ENCODE data around the gene OSGEP. TPM values are rescaled to one million over a fixed set of nuclear protein-coding genes. Genes with fewer than 3 reads are reported as not detected.

The OSGEP gene
- total RNA-seq: 38.8 TPM

- DNase-seq (ENCODE audit: low spot score) (peak; percentile 99), ATAC-seq (peak; percentile 99)
- intact Hi-C loops (cut with DNase I): no loop called here
Observed at GRCh38 chr14:20454516-20455354, at the start of gene OSGEP, which contains the start of gene APEX1. Gene OSGEP (minus strand): TSS chr14:20454812. CDS start chr14:20454683, 129 bp downstream. Gene APEX1 (plus strand): TSS chr14:20455226. CDS start chr14:20455646, 420 bp downstream.

DNA sequence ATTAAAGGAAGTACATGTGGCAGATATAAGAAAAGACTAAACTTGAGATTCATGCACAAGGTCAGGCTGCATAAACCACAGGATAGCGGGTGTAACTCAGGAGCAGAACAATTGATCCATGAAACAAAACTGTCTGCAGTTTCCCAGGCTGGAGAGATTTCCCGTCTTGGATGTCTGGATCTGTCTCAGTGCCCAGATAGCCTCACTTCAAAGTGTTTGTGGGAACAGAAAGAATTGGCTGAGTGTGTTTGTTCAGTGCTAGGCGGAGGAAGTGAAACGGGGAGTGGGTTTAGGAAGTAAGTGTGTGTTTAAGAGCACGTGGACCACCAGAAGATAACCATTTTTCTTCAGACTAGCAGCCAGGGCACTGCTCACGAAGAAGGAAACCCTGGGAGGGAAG lies 49.3 kb upstream of the OSGEP start:
- ATAC-seq (peak; percentile 62), DNase-seq (ENCODE audit: low spot score) (no peak)
- intact Hi-C loops (cut with DNase I): no loop called here

GRCh38 chr14:20501346-20501745 lies 46.7 kb upstream of the OSGEP start:
- DNase-seq (ENCODE audit: low spot score) (no peak), ATAC-seq (no peak)
- intact Hi-C loops (cut with DNase I): no loop called here

DNA sequence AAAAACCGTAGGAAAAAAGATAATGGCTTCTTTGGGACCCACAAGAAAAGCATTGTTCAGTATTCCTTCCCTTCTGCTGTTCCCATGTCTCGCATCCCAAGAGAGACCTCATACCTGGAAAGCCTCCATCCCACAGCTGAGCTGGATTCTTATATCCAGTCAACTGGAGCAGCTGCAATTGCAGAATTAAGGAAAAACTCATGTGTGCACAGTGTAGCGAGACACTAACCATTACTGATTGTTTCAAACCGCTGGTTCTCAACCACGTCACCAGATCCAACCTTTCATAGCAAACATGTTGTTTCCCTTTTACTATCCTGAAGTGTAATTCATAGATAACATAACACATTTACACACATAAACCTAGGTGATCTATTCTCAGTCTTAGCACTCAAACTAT lies 45.3 kb upstream of the OSGEP start:
- intact Hi-C loops (cut with DNase I): no loop called here

GRCh38 chr14:20499108-20499507 lies 44.5 kb upstream of the OSGEP start:
- ATAC-seq (no peak), DNase-seq (ENCODE audit: low spot score) (no peak)
- intact Hi-C loops (cut with DNase I): no loop called here

More for the DNA sequence above, 45.3 kb upstream of the OSGEP start:
- ATAC-seq: no peak
- DNase-seq (ENCODE audit: low spot score): no peak

DNA sequence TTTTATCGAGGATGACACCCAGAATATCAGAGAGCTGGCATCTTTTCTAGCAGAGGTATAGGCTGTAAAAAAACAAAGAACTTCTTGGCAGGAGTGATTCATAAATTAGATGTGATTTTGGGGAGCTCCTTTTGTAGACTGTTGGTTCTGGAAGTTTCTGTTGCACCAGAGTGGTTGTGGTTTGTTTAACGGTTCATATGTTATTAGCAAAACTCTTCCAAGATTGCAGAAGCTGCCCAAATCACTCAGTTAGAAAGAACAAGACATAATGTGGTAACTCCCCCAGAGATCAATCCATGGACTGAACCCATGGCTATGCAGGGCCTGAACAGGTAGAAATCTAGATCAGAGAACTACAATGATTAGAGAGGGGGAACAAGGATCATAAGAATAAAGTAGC lies 44.0 kb upstream of the OSGEP start:
- ATAC-seq (no peak), DNase-seq (ENCODE audit: low spot score) (no peak)
- intact Hi-C loops (cut with DNase I): no loop called here

- no peak for ATAC-seq
- intact Hi-C loops (cut with DNase I): no loop called here
- no peak for DNase-seq (ENCODE audit: low spot score)
Observed at GRCh38 chr14:20494935-20495766, 40.5 kb upstream of the OSGEP start.

GRCh38 chr14:20493634-20494033 lies 39.0 kb upstream of the OSGEP start:
- no peak for DNase-seq (ENCODE audit: low spot score)
- ATAC-seq: peak; percentile 63
- intact Hi-C loops (cut with DNase I): no loop called here

GRCh38 chr14:20492486-20492885 lies 37.9 kb upstream of the OSGEP start:
- ATAC-seq (no peak), DNase-seq (ENCODE audit: low spot score) (no peak)
- intact Hi-C loops (cut with DNase I): no loop called here

DNA sequence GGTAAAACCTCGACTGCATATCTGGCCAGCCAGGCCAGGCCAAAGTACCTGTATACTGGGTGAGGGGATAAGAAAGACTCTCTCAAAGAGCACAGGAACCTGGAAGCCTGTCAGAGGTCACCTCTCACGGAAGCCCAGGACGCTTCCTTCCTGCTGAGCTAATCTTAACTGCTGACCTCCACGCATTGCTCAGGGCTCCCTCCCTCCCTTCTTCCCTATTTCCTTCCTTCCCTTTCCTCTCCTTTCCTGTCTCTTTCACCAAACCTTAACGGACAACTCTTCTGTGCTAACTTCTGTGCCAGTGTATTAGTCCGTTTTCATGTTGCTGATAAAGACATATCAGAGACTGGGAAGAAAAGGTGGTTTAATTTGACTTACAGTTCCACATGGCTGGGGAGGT lies 36.0 kb upstream of the OSGEP start:
- intact Hi-C loops (cut with DNase I): no loop called here
- ATAC-seq: no peak
- no peak for DNase-seq (ENCODE audit: low spot score)

DNA sequence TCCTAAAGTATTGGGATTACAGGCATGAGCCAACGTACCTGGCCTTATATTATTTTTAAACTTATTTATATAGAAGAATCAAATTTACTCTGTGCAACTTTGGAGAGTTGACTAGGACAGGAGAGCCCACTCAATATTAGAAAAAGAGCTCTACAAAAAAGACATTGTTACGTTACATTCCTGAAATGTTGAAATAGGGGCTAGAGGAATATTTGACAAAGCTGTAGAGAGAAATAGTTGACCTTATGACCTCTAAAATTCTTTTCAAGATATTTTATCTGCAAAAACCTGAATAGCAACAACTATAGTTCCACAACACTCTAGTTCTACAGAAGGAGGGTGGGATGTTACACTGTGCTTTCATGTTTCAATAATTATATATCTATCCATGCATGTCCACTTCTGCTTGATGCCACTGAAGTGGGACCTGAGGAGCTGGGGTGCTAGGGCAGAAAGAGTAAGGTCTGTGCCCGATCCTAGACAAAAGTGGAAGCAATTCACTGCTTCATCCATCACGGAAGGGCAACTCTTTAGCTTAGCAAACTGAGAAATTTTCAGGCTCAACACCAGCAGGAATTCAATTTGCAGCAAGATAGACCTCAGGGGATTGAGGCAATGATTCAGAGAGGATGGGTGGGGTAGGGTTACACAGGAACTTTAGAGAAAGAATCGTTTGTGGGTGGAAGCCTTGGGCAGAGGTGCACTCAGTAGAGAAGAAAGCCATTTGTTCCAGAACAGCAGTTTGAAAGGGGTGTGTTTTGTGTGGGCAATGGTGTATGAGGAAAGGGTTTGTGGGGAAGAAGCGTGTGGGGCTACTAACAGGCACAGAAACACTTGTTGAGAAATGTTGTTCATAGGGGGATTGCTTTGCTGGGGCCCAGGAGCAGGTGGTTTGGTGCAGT lies 34.7 kb upstream of the OSGEP start:
- ATAC-seq: peak; percentile 34
- DNase-seq (ENCODE audit: low spot score): no peak
- intact Hi-C loops (cut with DNase I): no loop called here

GRCh38 chr14:20487396-20487725 lies 32.7 kb upstream of the OSGEP start:
- DNase-seq (ENCODE audit: low spot score) (no peak), ATAC-seq (no peak)
- intact Hi-C loops (cut with DNase I): no loop called here

- no peak for DNase-seq (ENCODE audit: low spot score)
- intact Hi-C loops (cut with DNase I): no loop called here
- ATAC-seq: no peak
Observed at GRCh38 chr14:20486684-20487395, 32.2 kb upstream of the OSGEP start.

- intact Hi-C loops (cut with DNase I): no loop called here
Observed at GRCh38 chr14:20485900-20486299, 31.3 kb upstream of the OSGEP start.

GRCh38 chr14:20482382-20482781 lies 27.8 kb upstream of the OSGEP start:
- DNase-seq (ENCODE audit: low spot score): no peak
- no peak for ATAC-seq
- intact Hi-C loops (cut with DNase I): no loop called here

More at GRCh38 chr14:20485900-20486299, 31.3 kb upstream of the OSGEP start:
- no peak for ATAC-seq
- no peak for DNase-seq (ENCODE audit: low spot score)

- DNase-seq (ENCODE audit: low spot score): no peak
Observed at GRCh38 chr14:20478894-20479293, 24.3 kb upstream of the OSGEP start.

DNA sequence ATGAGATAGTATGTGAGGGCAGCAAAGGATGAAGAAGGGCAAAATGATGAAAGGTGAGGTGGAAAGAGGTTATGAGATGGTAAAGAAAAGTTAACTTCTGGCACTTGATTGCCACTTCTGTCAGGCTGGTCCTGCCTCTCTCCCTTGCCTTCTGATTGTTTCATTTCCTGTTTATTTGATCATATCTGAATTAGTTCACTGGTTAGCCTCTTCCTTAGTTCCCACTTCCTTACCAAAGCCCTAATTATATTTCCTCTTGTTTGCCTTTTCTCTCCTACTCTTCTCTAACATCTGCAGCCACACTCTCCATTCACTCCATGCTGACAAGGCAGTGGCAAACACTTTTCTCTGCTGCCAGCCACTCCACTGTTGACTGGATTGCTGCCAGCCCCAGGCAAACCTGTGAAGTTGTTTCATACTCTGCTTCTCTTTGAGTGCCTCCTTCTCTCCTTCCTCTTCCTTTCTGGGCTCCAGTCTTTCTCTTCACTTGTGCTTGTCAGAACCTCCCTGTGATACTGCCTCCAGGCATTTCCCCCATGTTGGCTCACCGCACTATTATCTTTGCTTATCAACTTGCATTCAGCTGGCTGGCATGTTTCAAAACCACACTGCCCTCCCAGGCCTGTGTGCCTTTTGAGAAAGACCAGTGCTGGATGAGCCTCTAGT lies 22.7 kb upstream of the OSGEP start:
- ATAC-seq: peak; percentile 48
- intact Hi-C loops (cut with DNase I): no loop called here
- DNase-seq (ENCODE audit: low spot score): no peak

More at GRCh38 chr14:20478894-20479293, 24.3 kb upstream of the OSGEP start:
- ATAC-seq: no peak
- intact Hi-C loops (cut with DNase I): no loop called here

GRCh38 chr14:20476776-20477175 lies 22.2 kb upstream of the OSGEP start:
- no peak for ATAC-seq
- no peak for DNase-seq (ENCODE audit: low spot score)
- intact Hi-C loops (cut with DNase I): no loop called here
